ENCODE measurements around the gene NOSTRIN. TPM values are rescaled to one million over a fixed set of nuclear protein-coding genes. Genes with fewer than 3 reads are reported as not detected.

Gene NOSTRIN
- total and polyA plus RNA-seq, 2 of the 8 experiments (the other 6 are each of a cell fraction or from before 2014, with no cell fraction given), result not detected

DNA sequence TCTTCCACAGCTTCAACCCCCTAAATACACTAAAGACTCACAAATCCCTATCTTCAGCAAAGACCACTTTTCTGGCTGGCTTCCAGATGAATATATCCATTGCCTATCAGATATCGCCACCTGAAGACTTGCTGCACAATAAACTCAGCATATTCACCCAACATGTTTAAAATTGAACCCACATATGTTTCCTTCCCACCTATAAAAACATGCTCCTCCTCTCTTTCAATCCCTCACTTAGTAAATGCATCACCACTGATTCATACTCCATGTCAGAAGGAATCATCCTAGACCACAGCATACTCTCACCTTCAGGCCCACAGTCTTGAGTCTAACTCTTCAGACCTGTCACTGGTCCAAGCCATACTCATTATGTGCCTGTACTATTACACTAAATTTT is 82.5 kb downstream of the NOSTRIN start:
- no peak overlapping the region for H3K4ac ChIP-seq (replicated peaks; ENCODE audit: insufficient read length, low read depth, low read length)
- no peak overlapping the region for H2AFZ ChIP-seq (ENCODE audit: low read length)
- no peak overlapping the region for H4K8ac ChIP-seq (ENCODE audit: extremely low read depth, insufficient read depth, low read length)
- DNase-seq (ENCODE audit: low read depth in 1 of 2, low spot score in 2 of 2) (no peak), FAIRE-seq (no peak)
- H3K79me2 ChIP-seq (ENCODE audit: control insufficient read depth in 1 of 2, insufficient read depth in 2 of 2, low read length in 2 of 2), result peaks cover 0 to 9% of the 10 kb centered on the region in 2 experiments; a peak in 2 of 4 replicates
- H3K4me2 ChIP-seq (ENCODE audit: insufficient read depth in 1 of 2, low read depth in 2 of 2, low read length in 2 of 2), result no peak overlapping the region
- H4K20me1 ChIP-seq (replicated peaks in 1 of 2; ENCODE audit: control insufficient read depth in 1 of 2, insufficient read depth in 2 of 2, low read length in 2 of 2), result no peaks in the 10 kb centered on the region
- H3K79me1 ChIP-seq (ENCODE audit: low read depth, low read length), result no peaks in the 10 kb centered on the region; the same call in 1 of the 2 replicates
- no peak overlapping the region for H2BK12ac ChIP-seq (ENCODE audit: low read depth, low read length)
- H2AK5ac ChIP-seq (ENCODE audit: low read depth, low read length), result no peak overlapping the region
- no peak overlapping the region for H4K91ac ChIP-seq (replicated peaks; ENCODE audit: insufficient read length, low read length)
- H3K23me2 ChIP-seq (ENCODE audit: low read depth, low read length), result peaks cover 7% of the 10 kb centered on the region
- H3K27ac ChIP-seq (ENCODE audit: low read depth, low read length), result no peak overlapping the region
- ChIA-PET CTCF (ENCODE audit: partially characterized antibody) (interaction anchor here (1.1 kb wide), 1 partner anchor 35 kb away, joined by 5 read pairs; no protein-coding TSS in a partner anchor), POLR2A (ENCODE audit: partially characterized antibody) (no interaction called here)
- H3K4me3 ChIP-seq (ENCODE audit: extremely low read depth in 1 of 4, insufficient read depth in 2 of 4, low read depth in 3 of 4, low read length in 4 of 4), result no peak overlapping the region
- H4K5ac ChIP-seq (ENCODE audit: insufficient read length, low read depth, low read length), result no peak overlapping the region
- 96% methylated on average over 1 of the region's 1 CpG; no CpG with 5 or more reads in 1 of the 2 experiments for whole genome bisulfite sequencing, 2 experiments (ENCODE audit: extremely low coverage in 1 of 2, insufficient coverage in 1 of 2, insufficient read length in 1 of 2, insufficient replicate concordance in 2 of 2, low coverage in 1 of 2, low lambda C conversion rate in 2 of 2, missing lambda C conversion rate in 1 of 2)
- H2BK5ac ChIP-seq (ENCODE audit: low read depth, low read length), result no peak overlapping the region
- no peaks in the 10 kb centered on the region for H3K27me3 ChIP-seq (replicated peaks in 1 of 4; ENCODE audit: control insufficient read depth in 3 of 4, extremely low read depth in 1 of 4, insufficient read depth in 3 of 4, low read length in 3 of 4)
- no peaks in the 10 kb centered on the region; a peak in 2 of 7 replicates for H3K4me1 ChIP-seq (replicated peaks in 1 of 4; ENCODE audit: control insufficient read depth in 3 of 4, insufficient read depth in 4 of 4, low read length in 3 of 4)
- no peak overlapping the region for H3K9ac ChIP-seq (replicated peaks in 1 of 4; ENCODE audit: extremely low read depth in 1 of 4, low read depth in 3 of 4, low read length in 3 of 4)
- H3K23ac ChIP-seq (ENCODE audit: insufficient read length), result no peak overlapping the region
- H2BK15ac ChIP-seq (ENCODE audit: low read length), result no peak overlapping the region
- no peak overlapping the region for H2BK120ac ChIP-seq (replicated peaks; ENCODE audit: low read depth, low read length)
- no peak overlapping the region for H3K18ac ChIP-seq (ENCODE audit: extremely low read depth, low read length)
- no peak overlapping the region for H3K56ac ChIP-seq (replicated peaks; ENCODE audit: insufficient read length, low read depth, low read length)
- peaks cover 0 to 9% (median 3%) of the 10 kb centered on the region in 4 experiments; a peak in 4 of 8 replicates for H3K36me3 ChIP-seq (ENCODE audit: control insufficient read depth in 2 of 4, insufficient read depth in 4 of 4, low read length in 3 of 4)
- no peak overlapping the region for H3K14ac ChIP-seq (ENCODE audit: insufficient read length)
- H2BK20ac ChIP-seq (ENCODE audit: low read length), result no peak overlapping the region
- no peaks in the 10 kb centered on the region for H3K9me3 ChIP-seq (ENCODE audit: insufficient read depth in 2 of 2, low read depth in 1 of 2, low read length in 1 of 2)
- no peak for TF ChIP-seq RAD21 (IDR thresholded peaks at IDR 0.05 in 1 of 2, conservative IDR thresholded peaks at IDR 0.05 in 1 of 2; ENCODE audit: low read depth in 2 of 2, low read length in 2 of 2)
- TF ChIP-seq POLR2AphosphoS5 (IDR thresholded peaks at IDR 0.05; ENCODE audit: low read depth, low read length), result no peak
- no peak for TF ChIP-seq SIX5 (IDR thresholded peaks at IDR 0.05; ENCODE audit: low read depth, low read length)

Measured in H1 (cell line).